Measurements from ENCODE around the gene PTPN2. TPM values are rescaled to one million over a fixed set of nuclear protein-coding genes. Genes with fewer than 3 reads are reported as not detected.
"Not testable (repeated sequence)": the region's sequence is repeated elsewhere in the genome, so short reads cannot be mapped to it uniquely, and the experiment has no call there.

The PTPN2 gene
- total RNA-seq, 1 experiment from 2014 or later, result 44.7 TPM

DNA sequence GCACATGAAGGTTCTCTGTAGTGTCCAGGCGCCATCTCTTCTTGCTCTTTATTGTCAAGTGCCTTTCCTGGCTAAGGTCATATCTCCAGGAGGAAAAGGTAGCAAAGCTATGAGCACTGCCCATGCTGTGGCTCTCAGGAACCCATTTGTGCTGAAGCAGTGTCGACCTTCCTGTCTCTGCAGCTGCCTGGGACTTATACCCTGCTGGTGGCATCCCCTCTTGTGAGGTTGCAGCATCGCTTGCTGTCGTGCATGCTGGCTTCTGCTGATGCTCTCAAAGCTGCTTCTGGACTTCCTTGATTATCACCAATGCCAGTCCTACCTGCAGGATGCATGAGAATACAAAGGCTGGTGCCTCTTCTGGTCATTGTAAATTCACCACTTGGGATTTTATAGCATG lies 22.1 kb upstream of the PTPN2 start:
- Histone ChIP-seq H3K27ac (ENCODE audit: low read depth, low read length, poor library complexity, severe bottlenecking) (no peak overlapping the region), H3K27me3 (replicated peaks; ENCODE audit: insufficient read depth, low read depth, low read length, poor library complexity) (no peaks in the 10 kb centered on the region), H3K9me3 (ENCODE audit: low read depth, low read length, poor library complexity, severe bottlenecking) (no peaks in the 10 kb centered on the region), H3K4me1 (ENCODE audit: insufficient read depth, low read length, poor library complexity, severe bottlenecking) (no peaks in the 10 kb centered on the region), H3K36me3 (ENCODE audit: insufficient read depth, low read length, poor library complexity, severe bottlenecking) (no peaks in the 10 kb centered on the region), H3K4me3 (ENCODE audit: low read depth, low read length, poor library complexity, severe bottlenecking) (no peak overlapping the region)
- POLR2A ChIA-PET (ENCODE audit: low non-redundant PET), result no interaction called here
- no peak for TF ChIP-seq EZH2 (IDR thresholded peaks at IDR 0.05; ENCODE audit: borderline replicate concordance, low read depth, low read length, poor library complexity, severe bottlenecking)
- DNase-seq (ENCODE audit: low spot score), result no peak
- intact Hi-C loops (cut with micrococcal nuclease; ENCODE audit: unreplicated experiment), result no loop called here
- no TSS peak for BruUV-seq (replicated peaks)
- CTCF ChIA-PET, result no interaction called here

DNA sequence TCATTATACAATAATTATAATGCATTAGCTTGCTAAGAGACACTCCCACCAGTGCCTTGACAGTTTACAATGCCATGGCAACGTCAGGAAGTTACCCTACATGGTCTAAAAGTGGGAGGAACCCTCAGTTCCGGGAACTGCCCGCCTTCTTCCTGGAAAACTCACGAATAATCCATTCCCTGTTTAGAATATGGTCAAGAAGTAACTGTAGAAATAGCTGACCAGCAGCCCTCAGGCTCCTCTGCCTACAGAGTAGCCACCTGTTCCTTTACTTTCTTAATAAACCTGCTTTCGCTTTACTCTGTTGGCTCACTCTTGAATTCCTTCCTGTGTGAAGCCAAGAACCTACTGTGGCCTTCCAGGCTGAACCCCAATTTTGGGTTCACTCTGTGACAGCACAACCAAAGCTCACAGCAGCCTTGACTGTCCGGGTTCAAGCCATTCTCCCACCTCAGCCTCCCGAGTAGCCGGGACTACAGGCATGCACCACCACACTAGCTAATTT lies 20.0 kb upstream of the PTPN2 start:
- POLR2A ChIA-PET (ENCODE audit: low non-redundant PET), result no interaction called here
- CTCF ChIA-PET, result no interaction called here
- Histone ChIP-seq H3K4me3 (ENCODE audit: low read depth, low read length, poor library complexity, severe bottlenecking) (no peak overlapping the region), H3K36me3 (ENCODE audit: insufficient read depth, low read length, poor library complexity, severe bottlenecking) (no peaks in the 10 kb centered on the region), H3K9me3 (ENCODE audit: low read depth, low read length, poor library complexity, severe bottlenecking) (no peaks in the 10 kb centered on the region), H3K27me3 (replicated peaks; ENCODE audit: insufficient read depth, low read depth, low read length, poor library complexity) (no peaks in the 10 kb centered on the region), H3K27ac (ENCODE audit: low read depth, low read length, poor library complexity, severe bottlenecking) (no peak overlapping the region), H3K4me1 (ENCODE audit: insufficient read depth, low read length, poor library complexity, severe bottlenecking) (no peaks in the 10 kb centered on the region)
- no peak for TF ChIP-seq EZH2 (IDR thresholded peaks at IDR 0.05; ENCODE audit: borderline replicate concordance, low read depth, low read length, poor library complexity, severe bottlenecking)
- TF ChIP-seq, protein P1, sequence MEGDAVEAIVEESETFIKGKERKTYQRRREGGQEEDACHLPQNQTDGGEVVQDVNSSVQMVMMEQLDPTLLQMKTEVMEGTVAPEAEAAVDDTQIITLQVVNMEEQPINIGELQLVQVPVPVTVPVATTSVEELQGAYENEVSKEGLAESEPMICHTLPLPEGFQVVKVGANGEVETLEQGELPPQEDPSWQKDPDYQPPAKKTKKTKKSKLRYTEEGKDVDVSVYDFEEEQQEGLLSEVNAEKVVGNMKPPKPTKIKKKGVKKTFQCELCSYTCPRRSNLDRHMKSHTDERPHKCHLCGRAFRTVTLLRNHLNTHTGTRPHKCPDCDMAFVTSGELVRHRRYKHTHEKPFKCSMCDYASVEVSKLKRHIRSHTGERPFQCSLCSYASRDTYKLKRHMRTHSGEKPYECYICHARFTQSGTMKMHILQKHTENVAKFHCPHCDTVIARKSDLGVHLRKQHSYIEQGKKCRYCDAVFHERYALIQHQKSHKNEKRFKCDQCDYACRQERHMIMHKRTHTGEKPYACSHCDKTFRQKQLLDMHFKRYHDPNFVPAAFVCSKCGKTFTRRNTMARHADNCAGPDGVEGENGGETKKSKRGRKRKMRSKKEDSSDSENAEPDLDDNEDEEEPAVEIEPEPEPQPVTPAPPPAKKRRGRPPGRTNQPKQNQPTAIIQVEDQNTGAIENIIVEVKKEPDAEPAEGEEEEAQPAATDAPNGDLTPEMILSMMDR (conservative IDR thresholded peaks at IDR 0.05; ENCODE audit: low read depth, low read length), result no peak
- intact Hi-C loops (cut with micrococcal nuclease; ENCODE audit: unreplicated experiment), result no loop called here
- peak; percentile 31 for DNase-seq (ENCODE audit: low spot score)
- no TSS peak for BruUV-seq (replicated peaks)

DNA sequence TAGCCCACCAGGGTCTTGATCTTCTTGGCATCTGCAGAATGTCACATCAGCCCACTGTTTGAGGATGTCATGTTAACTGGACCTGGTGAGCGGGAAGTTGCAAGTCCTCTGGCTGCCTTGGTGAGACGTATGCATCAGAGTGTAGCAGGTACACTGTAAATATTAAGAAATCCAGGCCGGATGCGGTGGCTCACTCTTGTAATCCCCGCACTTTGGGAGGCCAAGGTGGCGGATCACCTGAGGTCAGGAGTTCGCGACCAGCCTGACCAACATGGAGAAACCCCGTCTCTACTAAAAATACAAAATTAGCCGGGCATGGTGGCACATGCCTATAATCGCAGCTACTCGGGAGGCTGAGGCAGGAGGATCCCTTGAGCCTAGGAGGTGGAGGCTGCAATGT lies 17.2 kb upstream of the PTPN2 start:
- DNase-seq (ENCODE audit: low spot score); H3K27me3 ChIP-seq (replicated peaks; ENCODE audit: insufficient read depth, low read depth, low read length, poor library complexity); H3K4me1 ChIP-seq (ENCODE audit: insufficient read depth, low read length, poor library complexity, severe bottlenecking); BruUV-seq (replicated peaks); H3K36me3 ChIP-seq (ENCODE audit: insufficient read depth, low read length, poor library complexity, severe bottlenecking); H3K27ac ChIP-seq (ENCODE audit: low read depth, low read length, poor library complexity, severe bottlenecking); POLR2A ChIA-PET (ENCODE audit: low non-redundant PET); CTCF ChIA-PET; intact Hi-C loops (cut with micrococcal nuclease; ENCODE audit: unreplicated experiment); H3K4me3 ChIP-seq (ENCODE audit: low read depth, low read length, poor library complexity, severe bottlenecking); H3K9me3 ChIP-seq (ENCODE audit: low read depth, low read length, poor library complexity, severe bottlenecking): not testable (repeated sequence)

DNA sequence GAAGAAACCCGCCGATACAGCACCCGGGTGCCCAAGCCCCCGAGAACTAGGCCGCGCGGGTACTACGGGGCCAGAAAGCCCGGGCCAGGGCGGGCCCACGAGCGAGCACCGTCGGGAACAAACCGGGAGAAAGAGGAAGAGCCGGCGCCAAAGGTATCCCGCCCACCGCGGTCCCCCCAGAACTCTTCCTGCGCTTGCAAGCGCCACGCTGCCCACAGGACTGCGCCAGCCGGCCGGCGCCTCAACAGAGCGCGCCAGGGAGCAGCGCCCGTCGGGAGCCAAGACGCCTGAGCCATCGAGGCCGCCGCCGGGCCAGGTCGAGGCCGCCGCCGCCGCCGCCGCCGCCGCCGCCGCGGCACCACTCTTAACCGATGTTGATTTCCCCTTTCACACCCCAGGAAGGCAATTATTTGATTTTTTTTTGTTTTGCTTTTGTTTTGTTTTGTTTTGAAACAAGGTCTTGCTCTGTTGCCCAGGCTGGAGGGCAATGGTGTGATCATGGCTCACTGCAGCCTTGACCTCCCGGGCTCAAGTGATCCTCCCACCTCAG lies 12.8 kb upstream of the PTPN2 start:
- intact Hi-C loops (cut with micrococcal nuclease; ENCODE audit: unreplicated experiment), result loop anchor here (2.0 kb wide), 1 partner anchor 152 kb away; no protein-coding TSS in a partner anchor
- POLR2A ChIA-PET (ENCODE audit: low non-redundant PET), result interaction anchor here (0.6 kb wide), 1 partner anchor 236 kb away, joined by 3 read pairs; no protein-coding TSS in a partner anchor
- H3K4me3 ChIP-seq (ENCODE audit: low read depth, low read length, poor library complexity, severe bottlenecking); DNase-seq (ENCODE audit: low spot score); H3K27ac ChIP-seq (ENCODE audit: low read depth, low read length, poor library complexity, severe bottlenecking); BruUV-seq (replicated peaks); CTCF ChIA-PET; H3K9me3 ChIP-seq (ENCODE audit: low read depth, low read length, poor library complexity, severe bottlenecking); H3K4me1 ChIP-seq (ENCODE audit: insufficient read depth, low read length, poor library complexity, severe bottlenecking); H3K27me3 ChIP-seq (replicated peaks; ENCODE audit: insufficient read depth, low read depth, low read length, poor library complexity); H3K36me3 ChIP-seq (ENCODE audit: insufficient read depth, low read length, poor library complexity, severe bottlenecking): not testable (repeated sequence)

All from A673 (cell line).